NOMO-1 (cell line): Measurements from ENCODE around the gene PHKG2.

Source experiments
- DNase-seq, 2 experiments: peaks; one replicate each; lab custom pipeline; 2025; ENCODE audit not compliant: unreplicated experiment in 2 of 2; lab: John Stamatoyannopoulos, UW

PHKG2 gene

DNA sequence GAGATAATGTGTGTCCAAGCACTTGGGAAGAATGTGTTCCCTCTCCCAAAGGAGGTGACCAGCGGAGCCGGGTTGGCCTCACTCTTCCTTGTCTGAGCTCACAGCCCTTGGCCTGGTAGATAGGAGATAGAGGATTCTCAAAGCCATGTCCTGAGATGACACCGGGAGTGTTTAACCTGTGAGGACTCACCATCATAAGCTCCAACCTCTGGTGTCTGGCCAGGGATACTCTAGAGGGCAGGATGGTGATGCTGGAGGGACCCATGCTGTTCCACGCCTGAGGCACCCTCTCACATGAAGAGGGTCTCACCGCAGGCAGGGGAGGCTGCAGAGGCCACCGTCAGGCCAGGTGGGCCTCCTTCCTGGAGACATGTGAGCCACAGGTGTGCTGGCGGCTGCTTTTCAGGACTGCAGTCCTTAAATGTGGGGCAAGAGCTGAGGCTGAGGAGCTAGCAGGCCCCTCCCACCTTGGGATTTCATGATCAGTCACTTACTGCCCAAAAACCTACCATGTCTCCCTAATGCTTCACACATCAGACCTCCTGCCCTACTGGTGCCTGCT is 45.4 kb downstream of the PHKG2 start:
- DNase-seq: no peak

GRCh38 chr16:30794634-30795033 is 46.4 kb downstream of the PHKG2 start:
- DNase-seq: no peak

GRCh38 chr16:30797670-30798309 is 49.6 kb downstream of the PHKG2 start:
- no peak for DNase-seq
